Tibial artery (tissue), 4 donors: ENCODE measurements around the gene SGIP1.

Experiments used
- DNase-seq, 2 donors: peaks; one replicate each; pipeline ENCODE4 v3.0.0-alpha.2; 2019
- H3K27ac ChIP-seq, 2 donors: fragments of 200-600 bp; sonication (generic) in 1 of 2; 1 replicate in 1 of 2; 2 replicates in 1 of 2; pipeline ENCODE4 v1.5.1; 2018 to 2019; ENCODE audit warnings: mild to moderate bottlenecking in 1 of 2
- H3K27me3 ChIP-seq, 2 donors: fragments of 200-600 bp; sonication (generic) in 1 of 2; one replicate each; pipeline versions ENCODE4 v1.5.1 to v1.6.0; 2016 to 2019
- H3K36me3 ChIP-seq, 3 donors: fragments of 200-600 bp; sonication (generic) in 2 of 3; one replicate each; pipeline ENCODE4 v1.5.1; 2016 to 2019; ENCODE audit warnings: mild to moderate bottlenecking in 2 of 3
- H3K4me1 ChIP-seq, 4 donors: fragments of 200-600 bp; sonication (generic) in 2 of 4; 1 replicate in 3 of 4; 2 replicates in 1 of 4; pipeline ENCODE4 v1.5.1; 2016 to 2019
- H3K4me3 ChIP-seq, 2 donors: fragments of 200-600 bp; sonication (generic) in 1 of 2; 1 replicate in 1 of 2; 2 replicates in 1 of 2; pipeline ENCODE4 v1.5.1; 2018 to 2019; ENCODE audit warnings: mild to moderate bottlenecking in 2 of 2
- H3K9me3 ChIP-seq, 3 donors: fragments of 200-600 bp; sonication (generic) in 1 of 3; one replicate each; pipeline ENCODE4 v1.5.1; 2016 to 2019
- intact Hi-C: fragments of 100-400 bp; cut with DNase I; formaldehyde crosslinking; loops from one replicate; pipeline ENCODE4 v1.15.0; 2023; ENCODE audit warnings: low total_unique reads
- TF ChIP-seq, protein P1 (sequence below), 2 experiments: fragments of 200-600 bp in 1 of 2; fragments of 450-650 bp in 1 of 2; IDR thresholded peaks; one replicate each; pipeline ENCODE4 v1.5.1; 2017 to 2019; ENCODE audit warnings: antibody characterized with exemption in 2 of 2, mild to moderate bottlenecking in 1 of 2, moderate library complexity in 1 of 2

SGIP1 gene

DNA sequence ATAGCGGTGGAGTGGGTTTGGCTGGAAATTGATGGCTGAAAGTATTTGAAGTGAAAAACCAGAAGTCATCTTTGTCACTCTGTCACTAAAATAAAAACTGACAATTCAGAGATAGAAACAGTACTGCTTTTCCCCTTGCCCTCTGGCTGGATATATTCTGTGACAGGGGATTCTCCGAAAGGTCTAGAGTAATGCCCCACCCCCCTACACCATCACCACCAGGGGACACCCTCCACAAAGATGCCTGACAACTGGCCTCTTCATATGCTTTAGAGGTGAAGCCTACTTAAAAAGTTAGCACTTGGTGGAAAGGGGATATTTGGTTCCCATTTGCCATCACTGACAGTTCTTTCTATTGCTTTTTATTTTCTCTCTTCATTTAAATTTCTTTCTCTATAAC lies 73.5 kb downstream of the SGIP1 start:
- no peak for DNase-seq
- H3K27me3 ChIP-seq, result no peaks in the 10 kb centered on the region
- intact Hi-C loops, result no loop called here
- peaks cover 0 to 22% (median 0%) of the 10 kb centered on the region in 4 donors for H3K4me1 ChIP-seq
- H3K36me3 ChIP-seq, result no peaks in the 10 kb centered on the region
- TF ChIP-seq, protein P1, sequence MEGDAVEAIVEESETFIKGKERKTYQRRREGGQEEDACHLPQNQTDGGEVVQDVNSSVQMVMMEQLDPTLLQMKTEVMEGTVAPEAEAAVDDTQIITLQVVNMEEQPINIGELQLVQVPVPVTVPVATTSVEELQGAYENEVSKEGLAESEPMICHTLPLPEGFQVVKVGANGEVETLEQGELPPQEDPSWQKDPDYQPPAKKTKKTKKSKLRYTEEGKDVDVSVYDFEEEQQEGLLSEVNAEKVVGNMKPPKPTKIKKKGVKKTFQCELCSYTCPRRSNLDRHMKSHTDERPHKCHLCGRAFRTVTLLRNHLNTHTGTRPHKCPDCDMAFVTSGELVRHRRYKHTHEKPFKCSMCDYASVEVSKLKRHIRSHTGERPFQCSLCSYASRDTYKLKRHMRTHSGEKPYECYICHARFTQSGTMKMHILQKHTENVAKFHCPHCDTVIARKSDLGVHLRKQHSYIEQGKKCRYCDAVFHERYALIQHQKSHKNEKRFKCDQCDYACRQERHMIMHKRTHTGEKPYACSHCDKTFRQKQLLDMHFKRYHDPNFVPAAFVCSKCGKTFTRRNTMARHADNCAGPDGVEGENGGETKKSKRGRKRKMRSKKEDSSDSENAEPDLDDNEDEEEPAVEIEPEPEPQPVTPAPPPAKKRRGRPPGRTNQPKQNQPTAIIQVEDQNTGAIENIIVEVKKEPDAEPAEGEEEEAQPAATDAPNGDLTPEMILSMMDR (IDR thresholded peaks at IDR 0.05), result no peak
- H3K27ac ChIP-seq, result no peak overlapping the region
- H3K4me3 ChIP-seq, result no peak overlapping the region
- no peaks in the 10 kb centered on the region for H3K9me3 ChIP-seq

- no peaks in the 10 kb centered on the region for H3K27me3 ChIP-seq
- DNase-seq, result no peak
- H3K27ac ChIP-seq, result no peak overlapping the region
- TF ChIP-seq, protein P1 (IDR thresholded peaks at IDR 0.05), result no peak
- H3K36me3 ChIP-seq, result no peaks in the 10 kb centered on the region
- no peak overlapping the region for H3K4me3 ChIP-seq
- no peaks in the 10 kb centered on the region for H3K9me3 ChIP-seq
- peaks cover 0 to 36% (median 0%) of the 10 kb centered on the region in 4 donors for H3K4me1 ChIP-seq
- intact Hi-C loops, result no loop called here
Observed at GRCh38 chr1:66613187-66613586, 79.2 kb downstream of the SGIP1 start.

- DNase-seq, result no peak
- H3K27me3 ChIP-seq, result no peaks in the 10 kb centered on the region
- TF ChIP-seq, protein P1 (IDR thresholded peaks at IDR 0.05), result no peak
- H3K36me3 ChIP-seq, result no peaks in the 10 kb centered on the region
- no peak overlapping the region for H3K27ac ChIP-seq
- H3K4me1 ChIP-seq, result peaks cover 0 to 20% (median 0%) of the 10 kb centered on the region in 4 donors
- intact Hi-C loops, result no loop called here
- no peak overlapping the region for H3K4me3 ChIP-seq
- H3K9me3 ChIP-seq, result no peaks in the 10 kb centered on the region
Observed at GRCh38 chr1:66617362-66618184, 83.6 kb downstream of the SGIP1 start.

DNA sequence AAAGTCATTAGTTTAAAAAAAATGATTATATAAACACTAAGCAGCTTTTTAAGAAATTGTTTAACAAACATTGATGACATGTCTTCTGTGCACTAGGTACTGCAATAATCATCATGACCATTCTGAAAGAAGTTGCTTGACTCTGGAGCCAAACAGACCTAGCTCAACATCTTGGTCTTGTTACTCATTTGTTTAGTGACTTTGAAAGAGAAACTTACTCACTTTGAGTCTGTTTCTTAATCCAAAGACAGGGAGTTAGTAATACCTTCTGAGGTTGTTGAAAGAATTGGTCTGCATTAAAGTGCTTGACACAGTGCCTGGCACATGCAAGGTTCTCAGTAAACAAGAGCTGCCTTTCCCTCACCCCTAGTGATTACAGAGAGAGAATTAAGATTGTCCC lies 84.4 kb downstream of the SGIP1 start:
- Histone ChIP-seq H3K27ac (no peak overlapping the region), H3K36me3 (no peaks in the 10 kb centered on the region), H3K9me3 (no peaks in the 10 kb centered on the region), H3K27me3 (no peaks in the 10 kb centered on the region), H3K4me3 (no peak overlapping the region), H3K4me1 (peaks cover 0 to 13% (median under 1%) of the 10 kb centered on the region in 4 donors)
- DNase-seq, result no peak
- TF ChIP-seq, protein P1 (IDR thresholded peaks at IDR 0.05), result no peak
- intact Hi-C loops, result no loop called here

- Histone ChIP-seq H3K27me3 (no peaks in the 10 kb centered on the region), H3K4me1 (peaks cover 0 to 17% (median 4%) of the 10 kb centered on the region in 4 donors), H3K9me3 (no peaks in the 10 kb centered on the region), H3K27ac (peak overlapping the region; percentile 26 to 33), H3K4me3 (no peak overlapping the region), H3K36me3 (peaks cover 0 to 14% (median 12%) of the 10 kb centered on the region in 3 donors)
- TF ChIP-seq, protein P1 (IDR thresholded peaks at IDR 0.05), result no peak
- intact Hi-C loops, result no loop called here
- DNase-seq, result no peak
Observed at GRCh38 chr1:66623812-66624211, 89.9 kb downstream of the SGIP1 start.
